Kidney glomerular epithelial cell (primary cell): ENCODE measurements around the gene ANKRD33B.
"Not testable (repeated sequence)": the region's sequence is repeated elsewhere in the genome, so short reads cannot be mapped to it uniquely, and the experiment has no call there.

Experiments
- DNase-seq: peaks from one replicate; lab custom pipeline; 2025; lab: John Stamatoyannopoulos, UW

ANKRD33B gene

GRCh38 chr5:10563945-10564837, at the start of gene ANKRD33B:
Gene ANKRD33B (plus strand): TSS chr5:10564070. CDS start chr5:10564468, 398 bp downstream.
- DNase-seq, result peak; percentile 58

- not testable (repeated sequence) for DNase-seq
Observed at GRCh38 chr5:10514572-10514971, 49.3 kb upstream of the ANKRD33B start.

DNA sequence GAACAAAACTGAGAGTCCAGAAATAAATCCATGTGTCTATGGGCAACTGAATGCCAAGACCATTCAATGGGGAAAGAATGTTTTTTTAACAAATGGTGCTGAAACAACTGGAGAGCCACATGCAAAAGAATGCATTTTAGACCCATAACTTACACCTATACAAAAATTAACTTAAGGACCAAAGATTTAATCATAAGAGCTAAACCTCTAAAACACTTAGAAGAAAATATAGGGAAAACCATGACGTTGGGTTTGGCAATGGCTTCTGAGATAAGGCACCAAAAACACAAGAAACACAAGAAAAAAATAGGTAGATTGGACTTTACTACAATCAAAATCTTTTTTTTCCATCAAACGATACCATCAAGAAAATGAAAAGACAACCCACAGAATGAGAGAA, 48.4 kb upstream of the ANKRD33B start:
- DNase-seq, result no peak

DNA sequence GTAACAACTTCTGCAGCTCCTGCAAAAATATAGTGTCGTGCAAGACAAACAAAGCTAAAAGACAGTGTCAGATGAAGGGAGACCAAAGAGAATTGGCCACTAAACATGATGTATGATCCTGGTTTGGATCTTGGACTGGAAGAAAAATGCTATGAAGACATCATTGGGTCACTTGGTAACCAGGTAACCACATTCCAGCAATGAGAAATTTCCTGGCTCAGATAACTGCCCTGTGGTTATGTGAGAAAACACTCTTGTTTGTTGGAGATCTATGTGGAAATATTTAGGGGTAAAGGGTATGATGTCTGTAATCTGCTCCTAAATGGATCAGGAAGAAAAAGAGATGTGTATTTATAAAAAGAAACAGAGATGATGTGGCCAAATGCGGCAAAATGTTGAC, 45.5 kb upstream of the ANKRD33B start:
- peak; percentile 80 for DNase-seq

GRCh38 chr5:10519729-10520128, 44.1 kb upstream of the ANKRD33B start:
- no peak for DNase-seq

GRCh38 chr5:10520706-10521105, 43.2 kb upstream of the ANKRD33B start:
- DNase-seq, result no peak

DNA sequence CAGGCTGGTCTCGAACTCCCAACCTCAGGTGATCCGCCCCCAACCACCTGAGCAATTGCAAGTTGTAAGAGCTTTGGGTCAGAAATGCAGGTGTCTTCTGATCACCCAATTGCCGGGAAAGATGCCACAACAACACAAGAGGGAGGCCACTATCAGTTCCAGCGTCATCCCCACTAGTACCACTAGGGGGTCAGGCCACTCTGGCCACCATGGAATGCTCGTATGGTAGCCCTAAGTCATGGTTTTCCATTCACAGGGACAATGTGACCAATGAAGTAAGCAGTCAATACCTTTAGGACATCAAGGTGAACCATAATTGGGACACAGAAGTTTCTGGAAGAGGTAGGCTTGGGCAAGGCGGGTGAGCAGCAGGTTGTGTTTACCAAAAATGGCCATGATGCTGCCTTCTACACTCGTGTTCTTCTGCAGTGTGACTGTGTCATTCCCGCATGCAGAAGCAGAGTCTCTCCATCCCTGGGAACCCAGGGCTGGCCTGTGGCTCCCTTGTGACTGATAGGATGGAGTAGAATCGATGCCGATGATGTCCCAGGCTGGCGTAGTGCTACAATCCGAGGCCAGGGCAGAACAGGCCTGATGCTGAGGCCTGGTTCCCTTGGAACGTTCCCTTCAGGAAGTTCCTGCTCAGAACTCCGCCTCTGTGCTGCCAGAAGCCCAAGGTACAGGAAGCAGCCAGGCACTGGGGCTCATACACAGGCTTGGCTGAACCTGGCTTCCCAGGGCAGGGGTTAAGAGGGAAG, 42.2 kb upstream of the ANKRD33B start:
- no peak for DNase-seq

GRCh38 chr5:10522224-10522611, 41.7 kb upstream of the ANKRD33B start:
- DNase-seq, result no peak

DNA sequence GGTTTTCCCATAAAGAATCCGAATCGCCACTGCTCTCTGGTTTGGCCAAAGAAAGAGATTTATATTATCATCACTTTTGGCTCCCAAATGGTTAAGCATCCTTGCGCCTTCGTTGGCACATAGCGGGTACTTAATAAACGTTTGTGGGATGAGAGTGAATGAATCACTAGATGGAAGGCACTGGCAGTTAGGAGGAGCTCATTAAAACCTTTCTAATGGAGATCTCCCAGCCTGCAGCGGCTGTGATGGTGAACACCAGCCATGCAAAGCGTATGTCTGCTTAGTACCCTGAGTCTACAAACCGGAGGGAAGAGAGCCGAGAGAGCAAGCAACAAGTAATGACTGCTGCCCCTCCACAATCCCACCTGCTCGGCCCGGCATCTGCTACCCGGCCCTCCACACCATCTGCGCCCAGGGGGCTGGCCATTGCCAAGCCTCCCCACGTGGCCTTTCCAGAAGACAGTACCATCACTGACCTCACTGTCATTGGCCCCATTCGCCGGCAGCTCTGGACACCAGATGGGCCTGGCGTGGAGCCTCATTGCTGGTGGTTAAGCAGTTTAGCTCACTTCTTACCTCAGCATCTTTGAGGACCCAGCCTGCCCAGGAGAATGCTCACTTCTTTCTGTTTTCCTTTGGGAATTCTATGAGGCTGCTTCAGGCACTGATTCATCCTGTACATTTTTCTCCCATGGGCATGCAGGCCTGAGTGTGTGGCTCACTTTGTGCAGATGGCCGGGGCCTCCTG, 39.3 kb upstream of the ANKRD33B start:
- no peak for DNase-seq

GRCh38 chr5:10525124-10525495, 38.8 kb upstream of the ANKRD33B start:
- no peak for DNase-seq

DNA sequence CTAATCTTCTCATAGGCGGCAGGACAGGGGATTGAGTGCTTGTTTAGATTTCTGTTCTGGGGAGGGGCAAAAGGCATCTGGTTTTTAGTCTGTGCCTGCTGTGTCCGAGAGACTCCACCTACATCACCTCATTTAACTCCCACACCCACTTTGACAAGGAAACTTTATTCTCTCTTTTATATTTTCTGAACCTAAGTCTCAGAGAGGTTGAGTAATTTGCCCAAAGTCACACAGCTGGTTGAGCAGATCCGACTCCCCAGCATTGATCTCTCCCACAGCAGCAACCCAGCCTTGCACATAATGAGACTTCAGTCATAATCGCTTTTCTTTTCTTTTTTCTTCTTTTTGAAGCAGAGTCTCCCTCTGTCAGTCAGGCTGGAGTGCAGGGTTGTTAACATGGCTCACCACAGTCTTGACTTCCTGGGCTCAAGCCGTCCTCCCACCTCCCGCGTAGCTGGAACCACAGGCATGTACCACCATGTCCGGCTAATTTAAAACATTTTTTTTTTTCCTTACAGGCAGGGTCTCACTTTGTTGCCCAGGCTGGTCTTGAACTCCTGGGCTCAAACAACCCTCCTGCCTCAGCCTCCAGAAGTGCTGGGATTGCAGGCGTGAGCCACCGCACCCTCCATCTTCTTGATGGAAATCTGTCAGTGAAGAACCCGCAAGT, 36.5 kb upstream of the ANKRD33B start:
- DNase-seq, result no peak

GRCh38 chr5:10528056-10528816, 35.6 kb upstream of the ANKRD33B start:
- no peak for DNase-seq

GRCh38 chr5:10528827-10529226, 35.0 kb upstream of the ANKRD33B start:
- no peak for DNase-seq

DNA sequence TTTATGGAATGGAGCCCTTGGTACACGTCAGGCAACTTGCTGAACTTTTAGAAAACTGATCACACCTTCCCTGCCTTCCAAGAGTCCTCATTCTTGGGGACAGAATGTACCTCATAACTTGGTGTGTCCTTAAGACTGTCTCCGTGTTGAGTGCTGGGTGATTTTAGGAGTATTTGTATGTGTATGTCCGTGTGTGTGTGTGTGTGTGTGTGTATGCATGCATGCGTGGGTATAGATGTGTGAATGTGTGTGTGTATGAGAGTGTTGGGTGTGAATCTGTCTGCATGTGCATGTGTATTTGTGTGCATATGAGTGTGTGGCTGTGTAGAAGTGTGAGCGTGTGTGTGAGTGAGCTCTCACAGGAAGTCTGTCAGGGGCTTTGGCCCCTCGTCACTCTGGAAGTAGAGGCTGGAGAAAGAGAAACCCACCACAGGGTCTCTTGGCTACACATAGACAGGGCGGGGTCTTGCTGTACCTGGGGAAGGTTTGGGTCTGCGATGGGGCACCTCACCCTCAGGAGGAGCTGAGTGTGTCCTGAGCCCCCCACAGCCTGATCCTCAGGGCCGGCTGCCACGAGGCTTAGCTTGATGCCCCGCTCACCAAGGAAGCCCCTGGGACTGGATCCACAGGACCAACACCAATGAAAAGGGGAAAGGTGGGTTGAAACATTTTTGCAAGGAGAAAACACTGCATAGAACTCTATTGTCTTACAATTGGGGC, 33.1 kb upstream of the ANKRD33B start:
- no peak for DNase-seq

DNA sequence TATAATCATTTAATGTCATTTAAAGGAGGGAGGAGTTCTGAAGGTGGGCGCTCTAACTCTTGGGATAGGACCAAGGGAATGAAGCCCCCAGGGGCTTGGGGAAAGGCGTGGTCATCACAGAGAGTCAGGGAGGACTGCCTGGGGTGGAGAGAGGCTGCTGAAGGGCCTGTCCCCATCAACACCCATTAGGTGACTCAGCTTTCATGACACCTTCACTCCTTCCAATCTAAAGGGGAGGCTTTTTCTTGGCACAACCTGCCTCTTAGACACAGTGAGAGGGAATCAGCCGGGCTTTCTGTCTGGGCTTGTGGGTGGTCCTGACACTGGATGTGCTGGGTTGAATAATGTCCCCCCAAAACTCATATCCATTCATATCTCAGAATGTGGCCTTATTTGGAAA, 31.4 kb upstream of the ANKRD33B start:
- DNase-seq, result no peak

DNA sequence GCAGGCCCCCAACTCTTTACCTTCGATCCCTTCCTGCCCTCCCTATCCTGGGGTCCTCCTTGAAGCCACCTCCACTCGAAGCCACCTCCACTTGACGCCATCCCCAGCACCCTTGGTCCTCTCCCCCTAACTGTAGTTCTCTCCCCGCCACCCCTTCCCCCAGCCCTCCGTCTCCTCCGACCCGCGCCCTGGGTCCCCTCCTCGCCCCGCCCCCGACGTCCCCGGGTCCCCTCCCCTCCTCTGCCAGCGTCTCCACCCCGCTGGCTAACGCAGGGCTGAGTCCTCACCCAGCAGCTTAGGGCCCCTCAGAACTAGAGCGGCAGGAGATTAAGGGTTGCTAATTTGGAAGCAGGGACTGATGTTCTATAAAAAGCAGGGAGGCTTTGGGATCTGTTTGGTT, 30.6 kb upstream of the ANKRD33B start:
- DNase-seq, result no peak

DNA sequence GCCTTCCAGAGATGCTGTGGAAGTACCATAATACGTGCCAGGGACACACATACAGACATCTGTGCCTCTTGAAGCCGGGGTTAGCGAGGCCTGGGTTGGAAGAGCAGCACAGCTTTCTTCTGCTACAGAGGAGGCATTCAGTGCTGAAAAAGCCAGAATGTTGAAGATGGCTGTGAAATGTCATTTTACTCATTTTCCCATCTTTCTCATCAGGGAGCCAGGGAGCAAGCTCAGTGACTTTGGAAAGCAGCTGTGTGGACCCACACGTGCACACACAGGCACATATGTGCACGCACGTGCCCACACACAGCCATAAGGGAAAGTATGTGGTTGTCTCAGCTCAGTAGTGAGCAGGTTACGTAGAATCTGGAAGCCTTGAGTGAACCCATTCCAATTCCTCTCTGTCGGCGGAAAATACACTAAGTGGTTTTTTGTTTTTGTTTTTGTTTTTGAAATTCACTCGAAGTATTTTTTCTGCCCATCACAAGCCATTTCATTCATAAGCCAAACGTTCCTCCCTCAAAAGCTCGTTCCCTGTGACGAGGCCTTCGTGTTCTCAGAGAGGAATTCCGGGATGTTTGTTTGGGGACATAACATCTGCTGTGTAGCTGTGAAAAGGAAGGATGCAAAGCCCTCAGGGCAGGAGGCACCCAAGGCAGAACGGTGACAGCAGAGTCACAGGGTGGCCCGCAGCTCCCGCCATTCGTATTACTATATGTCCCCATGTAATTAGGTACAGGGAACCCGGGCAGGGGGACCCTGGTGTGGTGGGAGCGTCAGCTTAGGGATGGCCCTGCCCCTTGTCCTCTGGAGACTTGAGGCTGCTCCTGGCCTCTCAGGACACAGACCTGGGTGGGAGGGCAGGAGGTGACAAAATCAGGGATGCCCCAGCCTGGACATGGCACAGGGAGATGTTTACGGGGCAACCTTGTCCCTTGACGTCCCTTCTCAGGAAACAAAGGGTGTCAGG, 29.0 kb upstream of the ANKRD33B start:
- DNase-seq, result no peak

- no peak for DNase-seq
Observed at GRCh38 chr5:10536511-10536910, 27.4 kb upstream of the ANKRD33B start.

DNA sequence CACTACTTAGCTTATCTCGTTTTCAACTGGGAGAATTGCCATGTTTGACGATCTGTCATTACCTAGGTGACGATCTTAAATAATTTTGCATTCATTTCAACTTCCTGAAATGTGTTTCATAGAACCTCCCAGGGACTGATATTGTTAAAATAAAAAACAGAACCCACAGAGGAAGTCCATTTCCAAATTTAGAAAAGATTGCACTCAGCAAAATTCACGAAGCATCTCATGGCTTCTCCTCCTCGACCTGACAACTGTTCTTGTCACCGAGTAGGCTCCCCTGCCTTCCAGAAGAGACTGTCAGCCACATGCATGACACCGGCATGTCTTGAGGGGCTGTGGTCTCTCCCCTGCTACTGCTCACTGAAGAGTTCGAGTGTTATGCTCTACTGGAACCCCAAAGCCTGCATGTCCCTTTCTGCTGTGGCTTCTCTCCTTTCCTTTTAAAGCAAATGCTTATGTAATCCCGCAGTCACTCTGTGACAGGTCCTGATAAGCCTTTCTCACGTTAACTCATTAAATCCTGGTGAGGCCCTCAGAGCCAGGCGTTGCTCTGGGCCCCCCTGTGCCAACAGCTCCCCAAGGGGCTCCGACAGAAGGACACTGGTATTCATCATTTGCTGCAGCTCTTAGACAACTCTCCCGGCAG, 26.8 kb upstream of the ANKRD33B start:
- no peak for DNase-seq
